Loucy (cell line): Measurements from ENCODE around the gene CPPED1.

ENCODE experiments used
- H2AFZ ChIP-seq: fragments of 200-600 bp; sonication (generic); 2 replicates; pipeline ENCODE4 v1.6.0; 2016; ENCODE audit warnings: antibody characterized with exemption, mild to moderate bottlenecking, low read length, moderate library complexity
- H3F3A ChIP-seq: fragments of 200-600 bp; 2 replicates; pipeline ENCODE4 v1.6.0; 2016; ENCODE audit warnings: antibody characterized with exemption, low read depth, mild to moderate bottlenecking
- H3K27me3 ChIP-seq: fragments of 200-600 bp; sonication (generic); 2 replicates; pipeline ENCODE4 v1.6.1; 2014; ENCODE audit warnings: low read length, mild to moderate bottlenecking; ENCODE audit not compliant: insufficient read depth, poor library complexity, severe bottlenecking
- H3K36me3 ChIP-seq: fragments of 200-600 bp; sonication (generic); 2 replicates; pipeline ENCODE4 v1.6.1; 2016; ENCODE audit warnings: low read length; ENCODE audit not compliant: insufficient read depth
- H3K4me1 ChIP-seq: fragments of 200-600 bp; sonication (generic); 2 replicates; pipeline ENCODE4 v1.5.1; 2014; ENCODE audit warnings: low read length, mild to moderate bottlenecking; ENCODE audit not compliant: insufficient read depth, poor library complexity, severe bottlenecking
- H3K4me2 ChIP-seq: fragments of 200-600 bp; sonication (generic); 2 replicates; pipeline ENCODE4 v1.6.0; 2014; ENCODE audit warnings: antibody characterized with exemption, low read length, low read depth, mild to moderate bottlenecking; ENCODE audit not compliant: poor library complexity, severe bottlenecking
- H3K4me3 ChIP-seq: fragments of 200-600 bp; sonication (generic); 2 replicates; pipeline ENCODE4 v1.5.1; 2014; ENCODE audit warnings: low read length, mild to moderate bottlenecking, mixed read lengths; ENCODE audit not compliant: poor library complexity, severe bottlenecking
- H3K79me2 ChIP-seq: fragments of 200-600 bp; sonication (generic); 2 replicates; pipeline ENCODE4 v1.6.1; 2014; ENCODE audit warnings: low read length; ENCODE audit not compliant: insufficient read depth
- H3K9ac ChIP-seq: fragments of 200-600 bp; sonication (generic); 2 replicates; pipeline ENCODE4 v1.6.0; 2014; ENCODE audit warnings: mild to moderate bottlenecking, low read depth, low read length, moderate library complexity; ENCODE audit not compliant: poor library complexity, severe bottlenecking
- H3K9me2 ChIP-seq: fragments of 200-600 bp; sonication (generic); replicated peaks from 2 replicates; pipeline ENCODE4 v1.6.1; 2016; ENCODE audit warnings: low read depth, low read length, mixed read lengths
- H3K9me3 ChIP-seq: fragments of 200-600 bp; sonication (generic); 2 replicates; pipeline ENCODE4 v1.6.1; 2014; ENCODE audit warnings: mild to moderate bottlenecking, antibody characterized with exemption, low read length, low read depth; ENCODE audit not compliant: insufficient read depth
- H4K20me1 ChIP-seq: fragments of 200-600 bp; sonication (generic); 2 replicates; pipeline ENCODE4 v1.6.0; 2014; ENCODE audit warnings: antibody characterized with exemption, low read length, mild to moderate bottlenecking; ENCODE audit not compliant: insufficient read depth, poor library complexity, severe bottlenecking
- EZH2phosphoT487 ChIP-seq: fragments of 200-600 bp; IDR thresholded peaks from 2 replicates; pipeline ENCODE4 v1.6.1; 2018; ENCODE audit warnings: antibody characterized with exemption, mild to moderate bottlenecking, moderate library complexity, borderline replicate concordance
- TF ChIP-seq, protein P1 (sequence below): fragments of 200-600 bp; sonication (generic); conservative IDR thresholded peaks from 2 replicates; pipeline ENCODE4 v1.5.1; 2014; ENCODE audit warnings: mild to moderate bottlenecking, antibody characterized with exemption, low read length

The CPPED1 gene

DNA sequence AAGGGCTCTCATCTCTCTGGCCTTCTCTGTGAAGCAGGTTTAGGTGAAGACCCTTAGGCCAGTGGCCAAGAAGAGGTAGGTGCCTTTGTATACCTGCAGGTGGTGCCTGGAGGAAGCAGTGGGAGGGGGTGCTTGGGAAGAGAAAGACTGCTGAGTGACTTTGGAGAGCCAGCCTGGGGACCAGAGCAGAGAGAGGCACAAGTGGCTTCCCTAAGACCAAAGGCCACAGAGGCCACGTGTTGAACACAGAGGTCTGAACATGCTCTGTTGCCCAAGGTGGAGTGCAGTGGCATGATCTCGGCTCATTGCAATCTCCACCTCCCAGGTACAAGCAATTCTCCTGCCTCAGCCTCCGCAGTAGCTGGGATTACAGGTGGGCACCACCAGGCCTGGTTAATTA is 103.5 kb downstream of the CPPED1 start:
- H4K20me1 ChIP-seq: no peaks in the 10 kb centered on the region
- no peaks in the 10 kb centered on the region for H3K79me2 ChIP-seq
- H3K27me3 ChIP-seq: no peaks in the 10 kb centered on the region
- no peak overlapping the region for H3K4me2 ChIP-seq
- H3K4me1 ChIP-seq: no peaks in the 10 kb centered on the region
- no peak overlapping the region for H2AFZ ChIP-seq
- H3K9me2 ChIP-seq: no peaks in the 10 kb centered on the region
- H3K9ac ChIP-seq: no peak overlapping the region
- no peaks in the 10 kb centered on the region; the same call in 1 of the 2 replicates for H3K9me3 ChIP-seq
- TF ChIP-seq, protein P1, sequence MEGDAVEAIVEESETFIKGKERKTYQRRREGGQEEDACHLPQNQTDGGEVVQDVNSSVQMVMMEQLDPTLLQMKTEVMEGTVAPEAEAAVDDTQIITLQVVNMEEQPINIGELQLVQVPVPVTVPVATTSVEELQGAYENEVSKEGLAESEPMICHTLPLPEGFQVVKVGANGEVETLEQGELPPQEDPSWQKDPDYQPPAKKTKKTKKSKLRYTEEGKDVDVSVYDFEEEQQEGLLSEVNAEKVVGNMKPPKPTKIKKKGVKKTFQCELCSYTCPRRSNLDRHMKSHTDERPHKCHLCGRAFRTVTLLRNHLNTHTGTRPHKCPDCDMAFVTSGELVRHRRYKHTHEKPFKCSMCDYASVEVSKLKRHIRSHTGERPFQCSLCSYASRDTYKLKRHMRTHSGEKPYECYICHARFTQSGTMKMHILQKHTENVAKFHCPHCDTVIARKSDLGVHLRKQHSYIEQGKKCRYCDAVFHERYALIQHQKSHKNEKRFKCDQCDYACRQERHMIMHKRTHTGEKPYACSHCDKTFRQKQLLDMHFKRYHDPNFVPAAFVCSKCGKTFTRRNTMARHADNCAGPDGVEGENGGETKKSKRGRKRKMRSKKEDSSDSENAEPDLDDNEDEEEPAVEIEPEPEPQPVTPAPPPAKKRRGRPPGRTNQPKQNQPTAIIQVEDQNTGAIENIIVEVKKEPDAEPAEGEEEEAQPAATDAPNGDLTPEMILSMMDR: no peak
- TF ChIP-seq EZH2phosphoT487: no peak
- H3F3A ChIP-seq: no peaks in the 10 kb centered on the region
- H3K4me3 ChIP-seq: no peak overlapping the region
- no peaks in the 10 kb centered on the region for H3K36me3 ChIP-seq

DNA sequence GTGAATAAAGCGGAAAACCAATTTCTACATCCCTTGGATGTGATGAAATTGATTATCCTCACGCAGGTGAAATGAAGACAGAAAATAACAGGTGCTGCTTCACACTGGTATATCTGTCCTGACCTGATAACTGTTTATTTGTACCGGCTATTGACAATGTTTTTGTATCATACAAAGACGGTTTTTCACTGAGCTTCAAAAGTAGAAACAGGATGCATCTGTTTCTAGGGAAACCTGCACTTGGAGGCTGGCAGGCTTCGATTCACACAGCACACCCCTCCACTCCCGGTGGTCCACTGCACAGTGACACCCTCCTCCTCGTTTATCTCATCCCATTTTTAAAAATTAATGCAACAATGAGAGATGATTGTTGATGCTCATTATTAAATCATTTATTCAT is 104.5 kb downstream of the CPPED1 start:
- no peak overlapping the region for H3K9ac ChIP-seq
- no peak overlapping the region for H2AFZ ChIP-seq
- no peak overlapping the region for H3K4me2 ChIP-seq
- no peak overlapping the region for H3K4me3 ChIP-seq
- TF ChIP-seq EZH2phosphoT487: no peak
- TF ChIP-seq, protein P1: no peak
- H3K27me3 ChIP-seq: no peaks in the 10 kb centered on the region
- H3F3A ChIP-seq: no peaks in the 10 kb centered on the region
- H3K36me3 ChIP-seq: no peaks in the 10 kb centered on the region
- H3K79me2 ChIP-seq: no peaks in the 10 kb centered on the region
- H3K9me3 ChIP-seq: no peaks in the 10 kb centered on the region
- H4K20me1 ChIP-seq: no peaks in the 10 kb centered on the region
- H3K4me1 ChIP-seq: no peaks in the 10 kb centered on the region
- no peaks in the 10 kb centered on the region for H3K9me2 ChIP-seq

DNA sequence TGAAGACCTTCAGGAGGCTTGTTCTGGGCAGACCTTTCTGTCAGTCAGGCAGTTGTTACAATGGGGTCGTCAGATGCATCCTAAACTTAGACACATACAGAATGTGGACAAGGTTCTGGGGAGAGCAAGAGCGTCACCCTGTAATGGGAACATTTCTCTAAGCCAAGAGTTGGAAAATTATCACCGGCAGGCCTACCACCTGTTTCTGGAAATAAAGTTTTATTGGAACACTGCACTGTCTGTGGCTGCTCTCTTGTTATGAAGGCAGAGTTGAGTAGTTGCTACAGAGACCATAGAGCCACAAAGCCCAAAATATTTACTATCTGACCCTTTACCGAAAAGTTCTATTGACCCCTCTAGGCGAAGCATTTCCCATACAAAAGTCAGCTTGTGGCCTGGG is 106.2 kb downstream of the CPPED1 start:
- TF ChIP-seq, protein P1: no peak
- no peak for TF ChIP-seq EZH2phosphoT487
- H3K4me2 ChIP-seq: no peak overlapping the region
- no peak overlapping the region for H2AFZ ChIP-seq
- H3F3A ChIP-seq: no peaks in the 10 kb centered on the region
- no peaks in the 10 kb centered on the region for H3K36me3 ChIP-seq
- no peaks in the 10 kb centered on the region for H3K27me3 ChIP-seq
- H3K79me2 ChIP-seq: no peaks in the 10 kb centered on the region
- no peak overlapping the region for H3K4me3 ChIP-seq
- H3K4me1 ChIP-seq: no peaks in the 10 kb centered on the region
- no peaks in the 10 kb centered on the region for H3K9me2 ChIP-seq
- no peak overlapping the region for H3K9ac ChIP-seq
- no peaks in the 10 kb centered on the region for H4K20me1 ChIP-seq
- no peaks in the 10 kb centered on the region for H3K9me3 ChIP-seq
